MM.1S (cell line): Measurements from ENCODE around the gene PERM1.

Experiments
- EZH2 ChIP-seq: fragments of 300-600 bp; sonication (generic); optimal IDR thresholded peaks from 2 replicates; pipeline ENCODE3; 2017; ENCODE audit warnings: low read depth, mild to moderate bottlenecking, antibody characterized with exemption, low read length, mixed read lengths
- EZH2phosphoT487 ChIP-seq: fragments of 300-600 bp; sonication (generic); IDR thresholded peaks from 2 replicates; pipeline ENCODE4 v1.6.1; 2018; ENCODE audit warnings: antibody characterized with exemption, low read length
- TF ChIP-seq, protein P1 (sequence below): fragments of 300-600 bp; sonication (generic); IDR thresholded peaks from 2 replicates; pipeline ENCODE4 v1.5.1; 2016; ENCODE audit warnings: antibody characterized with exemption, low read length, mixed read lengths

GRCh38 chr1:974687-975328 is 7.1 kb downstream of the PERM1 start:
- TF ChIP-seq, protein P1, sequence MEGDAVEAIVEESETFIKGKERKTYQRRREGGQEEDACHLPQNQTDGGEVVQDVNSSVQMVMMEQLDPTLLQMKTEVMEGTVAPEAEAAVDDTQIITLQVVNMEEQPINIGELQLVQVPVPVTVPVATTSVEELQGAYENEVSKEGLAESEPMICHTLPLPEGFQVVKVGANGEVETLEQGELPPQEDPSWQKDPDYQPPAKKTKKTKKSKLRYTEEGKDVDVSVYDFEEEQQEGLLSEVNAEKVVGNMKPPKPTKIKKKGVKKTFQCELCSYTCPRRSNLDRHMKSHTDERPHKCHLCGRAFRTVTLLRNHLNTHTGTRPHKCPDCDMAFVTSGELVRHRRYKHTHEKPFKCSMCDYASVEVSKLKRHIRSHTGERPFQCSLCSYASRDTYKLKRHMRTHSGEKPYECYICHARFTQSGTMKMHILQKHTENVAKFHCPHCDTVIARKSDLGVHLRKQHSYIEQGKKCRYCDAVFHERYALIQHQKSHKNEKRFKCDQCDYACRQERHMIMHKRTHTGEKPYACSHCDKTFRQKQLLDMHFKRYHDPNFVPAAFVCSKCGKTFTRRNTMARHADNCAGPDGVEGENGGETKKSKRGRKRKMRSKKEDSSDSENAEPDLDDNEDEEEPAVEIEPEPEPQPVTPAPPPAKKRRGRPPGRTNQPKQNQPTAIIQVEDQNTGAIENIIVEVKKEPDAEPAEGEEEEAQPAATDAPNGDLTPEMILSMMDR = no peak
- TF ChIP-seq EZH2phosphoT487 (no peak), EZH2 (no peak)
